HEK293 (cell line): ENCODE data around the gene MYLK3.

Experiments used
- EGR2 ChIP-seq: fragments of 450-650 bp; formaldehyde crosslinking; IDR thresholded peaks from 2 replicates; pipeline ENCODE4 v1.5.1; 2016; ENCODE audit warnings: low read depth, missing biosample characterization, missing genetic modification characterization
- GLIS1 ChIP-seq: fragments of 450-650 bp; formaldehyde crosslinking; IDR thresholded peaks from 2 replicates; pipeline ENCODE4 v1.5.1; 2016; ENCODE audit warnings: missing biosample characterization, missing genetic modification characterization
- HOXA7 ChIP-seq: sonication (generic); formaldehyde crosslinking; IDR thresholded peaks from 2 replicates; pipeline ENCODE4 v1.8.1; 2022; ENCODE audit warnings: missing genetic modification reagents, borderline replicate concordance
- KLF16 ChIP-seq: fragments of 450-650 bp; formaldehyde crosslinking; IDR thresholded peaks from 2 replicates; pipeline ENCODE4 v1.5.1; 2017; ENCODE audit warnings: missing biosample characterization, missing genetic modification characterization
- KLF9 ChIP-seq: fragments of 450-650 bp; formaldehyde crosslinking; IDR thresholded peaks from 2 replicates; pipeline ENCODE4 v1.5.1; 2016; ENCODE audit warnings: missing biosample characterization, missing genetic modification characterization, low read depth
- PRDM2 ChIP-seq: fragments of 450-650 bp; formaldehyde crosslinking; IDR thresholded peaks from 2 replicates; pipeline ENCODE4 v1.5.1; 2016; ENCODE audit warnings: missing biosample characterization, missing genetic modification characterization, borderline replicate concordance
- SCRT1 ChIP-seq: fragments of 450-650 bp; formaldehyde crosslinking; IDR thresholded peaks from 2 replicates; pipeline ENCODE4 v1.5.1; 2016; ENCODE audit warnings: missing biosample characterization, missing genetic modification characterization, borderline replicate concordance
- SETDB1 ChIP-seq: IDR thresholded peaks from one replicate; pipeline ENCODE4 v1.6.1; 2017; ENCODE audit warnings: mild to moderate bottlenecking, low read length, moderate library complexity, mixed read lengths; ENCODE audit not compliant: insufficient read length
- SP3 ChIP-seq: fragments of 450-650 bp; formaldehyde crosslinking; IDR thresholded peaks from 2 replicates; pipeline ENCODE4 v1.5.1; 2016; ENCODE audit warnings: missing biosample characterization, missing genetic modification characterization
- SP7 ChIP-seq: fragments of 450-650 bp; formaldehyde crosslinking; IDR thresholded peaks from 2 replicates; pipeline ENCODE4 v1.5.1; 2016; ENCODE audit warnings: missing biosample characterization, missing genetic modification characterization
- WT1 ChIP-seq: fragments of 450-650 bp; formaldehyde crosslinking; IDR thresholded peaks from 2 replicates; pipeline ENCODE4 v1.5.1; 2016; ENCODE audit warnings: missing biosample characterization, missing genetic modification characterization
- YY2 ChIP-seq: fragments of 450-650 bp; formaldehyde crosslinking; IDR thresholded peaks from 2 replicates; pipeline ENCODE4 v1.5.1; 2016; ENCODE audit warnings: missing biosample characterization, missing genetic modification characterization
- ZBTB48 ChIP-seq: fragments of 450-650 bp; formaldehyde crosslinking; IDR thresholded peaks from 2 replicates; pipeline ENCODE4 v1.5.1; 2016; ENCODE audit warnings: missing biosample characterization, missing genetic modification characterization
- ZFHX2 ChIP-seq: fragments of 450-650 bp; formaldehyde crosslinking; conservative IDR thresholded peaks from 2 replicates; pipeline ENCODE4 v1.5.1; 2016; ENCODE audit warnings: missing biosample characterization, missing genetic modification characterization
- ZIC2 ChIP-seq: fragments of 450-650 bp; formaldehyde crosslinking; IDR thresholded peaks from 2 replicates; pipeline ENCODE4 v1.5.1; 2016; ENCODE audit warnings: missing biosample characterization, missing genetic modification characterization
- ZNF155 ChIP-seq: fragments of 450-650 bp; formaldehyde crosslinking; IDR thresholded peaks from 2 replicates; pipeline ENCODE4 v1.5.1; 2016; ENCODE audit warnings: missing biosample characterization, missing genetic modification characterization
- ZNF223 ChIP-seq: fragments of 450-650 bp; formaldehyde crosslinking; IDR thresholded peaks from 2 replicates; pipeline ENCODE4 v1.5.1; 2016; ENCODE audit warnings: missing biosample characterization, missing genetic modification characterization
- ZNF23 ChIP-seq: fragments of 450-650 bp; formaldehyde crosslinking; IDR thresholded peaks from 2 replicates; pipeline ENCODE4 v1.5.1; 2016; ENCODE audit warnings: missing biosample characterization, missing genetic modification characterization, borderline replicate concordance
- ZNF548 ChIP-seq: fragments of 450-650 bp; formaldehyde crosslinking; IDR thresholded peaks from 2 replicates; pipeline ENCODE4 v1.5.1; 2016; ENCODE audit warnings: missing biosample characterization, missing genetic modification characterization
- ZNF621 ChIP-seq: fragments of 450-650 bp; formaldehyde crosslinking; IDR thresholded peaks from 2 replicates; pipeline ENCODE4 v1.5.1; 2017; ENCODE audit warnings: missing biosample characterization, missing genetic modification characterization
- ZNF623 ChIP-seq: fragments of 450-650 bp; formaldehyde crosslinking; IDR thresholded peaks from 2 replicates; pipeline ENCODE4 v1.5.1; 2016; ENCODE audit warnings: missing biosample characterization, missing genetic modification characterization
- ZNF768 ChIP-seq: fragments of 450-650 bp; formaldehyde crosslinking; IDR thresholded peaks from 2 replicates; pipeline ENCODE4 v1.5.1; 2018; ENCODE audit warnings: missing biosample characterization, mild to moderate bottlenecking, missing genetic modification characterization
- ZNF830 ChIP-seq: fragments of 450-650 bp; IDR thresholded peaks from 2 replicates; pipeline ENCODE4 v1.5.0; 2018; ENCODE audit warnings: missing biosample characterization, missing genetic modification characterization, low read depth, mild to moderate bottlenecking, moderate library complexity
- ZSCAN30 ChIP-seq: fragments of 450-650 bp; IDR thresholded peaks from 2 replicates; pipeline ENCODE4 v1.5.1; 2018; ENCODE audit warnings: missing biosample characterization, mild to moderate bottlenecking, missing genetic modification characterization, moderate library complexity
- TF ChIP-seq, protein P1 (sequence below): fragments of 450-650 bp; formaldehyde crosslinking; IDR thresholded peaks from 2 replicates; pipeline ENCODE4 v1.5.1; 2016; ENCODE audit warnings: missing biosample characterization, missing genetic modification characterization
- TF ChIP-seq, protein P2 (sequence below): fragments of 450-650 bp; formaldehyde crosslinking; IDR thresholded peaks from 2 replicates; pipeline ENCODE4 v1.5.1; 2016; ENCODE audit warnings: missing biosample characterization, missing genetic modification characterization
- TF ChIP-seq, protein P3 (sequence below): fragments of 450-650 bp; formaldehyde crosslinking; IDR thresholded peaks from 2 replicates; pipeline ENCODE4 v1.5.1; 2016; ENCODE audit warnings: missing biosample characterization, missing genetic modification characterization
- TF ChIP-seq, protein P4 (sequence below): fragments of 450-650 bp; formaldehyde crosslinking; IDR thresholded peaks from 2 replicates; pipeline ENCODE4 v1.5.1; 2017; ENCODE audit warnings: missing biosample characterization, missing genetic modification characterization

Gene MYLK3

GRCh38 chr16:46689365-46690280 is 58.5 kb downstream of the MYLK3 start, which contains the start of gene ORC6 (continued):
- TF ChIP-seq ZNF548 (tag by site-specific recombination) (no peak), PRDM2 (tag by site-specific recombination) (no peak), GLIS1 (tag by site-specific recombination) (no peak), ZNF623 (tag by site-specific recombination) (no peak), ZNF223 (no peak), YY2 (tag by site-specific recombination) (no peak), KLF16 (no peak; the same call in 1 of the 2 replicates), SP7 (no peak; the same call in 1 of the 2 replicates), SETDB1 (no peak), KLF9 (no peak), HOXA7 (CRISPR knock-in tag) (no peak), EGR2 (tag by site-specific recombination) (peak; percentile 77), ZNF23 (no peak), ZIC2 (no peak), SP3 (tag by site-specific recombination) (no peak; the same call in 1 of the 2 replicates), ZNF155 (tag by site-specific recombination) (no peak), WT1 (no peak), ZSCAN30 (tag by site-specific recombination) (no peak), ZNF768 (tag by site-specific recombination) (no peak), ZNF621 (no peak), ZBTB48 (tag by site-specific recombination) (0 out of 2 replicates have a peak, but pooled peaks have one; percentile 13), SCRT1 (no peak), ZFHX2 (tag by site-specific recombination) (peak; percentile 81), ZNF830 (tag by site-specific recombination) (no peak)
- TF ChIP-seq, protein P1, sequence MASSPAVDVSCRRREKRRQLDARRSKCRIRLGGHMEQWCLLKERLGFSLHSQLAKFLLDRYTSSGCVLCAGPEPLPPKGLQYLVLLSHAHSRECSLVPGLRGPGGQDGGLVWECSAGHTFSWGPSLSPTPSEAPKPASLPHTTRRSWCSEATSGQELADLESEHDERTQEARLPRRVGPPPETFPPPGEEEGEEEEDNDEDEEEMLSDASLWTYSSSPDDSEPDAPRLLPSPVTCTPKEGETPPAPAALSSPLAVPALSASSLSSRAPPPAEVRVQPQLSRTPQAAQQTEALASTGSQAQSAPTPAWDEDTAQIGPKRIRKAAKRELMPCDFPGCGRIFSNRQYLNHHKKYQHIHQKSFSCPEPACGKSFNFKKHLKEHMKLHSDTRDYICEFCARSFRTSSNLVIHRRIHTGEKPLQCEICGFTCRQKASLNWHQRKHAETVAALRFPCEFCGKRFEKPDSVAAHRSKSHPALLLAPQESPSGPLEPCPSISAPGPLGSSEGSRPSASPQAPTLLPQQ (tag by site-specific recombination): peak; percentile 79; the same call in 1 of the 2 replicates
- TF ChIP-seq, protein P2, sequence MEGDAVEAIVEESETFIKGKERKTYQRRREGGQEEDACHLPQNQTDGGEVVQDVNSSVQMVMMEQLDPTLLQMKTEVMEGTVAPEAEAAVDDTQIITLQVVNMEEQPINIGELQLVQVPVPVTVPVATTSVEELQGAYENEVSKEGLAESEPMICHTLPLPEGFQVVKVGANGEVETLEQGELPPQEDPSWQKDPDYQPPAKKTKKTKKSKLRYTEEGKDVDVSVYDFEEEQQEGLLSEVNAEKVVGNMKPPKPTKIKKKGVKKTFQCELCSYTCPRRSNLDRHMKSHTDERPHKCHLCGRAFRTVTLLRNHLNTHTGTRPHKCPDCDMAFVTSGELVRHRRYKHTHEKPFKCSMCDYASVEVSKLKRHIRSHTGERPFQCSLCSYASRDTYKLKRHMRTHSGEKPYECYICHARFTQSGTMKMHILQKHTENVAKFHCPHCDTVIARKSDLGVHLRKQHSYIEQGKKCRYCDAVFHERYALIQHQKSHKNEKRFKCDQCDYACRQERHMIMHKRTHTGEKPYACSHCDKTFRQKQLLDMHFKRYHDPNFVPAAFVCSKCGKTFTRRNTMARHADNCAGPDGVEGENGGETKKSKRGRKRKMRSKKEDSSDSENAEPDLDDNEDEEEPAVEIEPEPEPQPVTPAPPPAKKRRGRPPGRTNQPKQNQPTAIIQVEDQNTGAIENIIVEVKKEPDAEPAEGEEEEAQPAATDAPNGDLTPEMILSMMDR (tag by site-specific recombination): peak; percentile 91
- TF ChIP-seq, protein P3, sequence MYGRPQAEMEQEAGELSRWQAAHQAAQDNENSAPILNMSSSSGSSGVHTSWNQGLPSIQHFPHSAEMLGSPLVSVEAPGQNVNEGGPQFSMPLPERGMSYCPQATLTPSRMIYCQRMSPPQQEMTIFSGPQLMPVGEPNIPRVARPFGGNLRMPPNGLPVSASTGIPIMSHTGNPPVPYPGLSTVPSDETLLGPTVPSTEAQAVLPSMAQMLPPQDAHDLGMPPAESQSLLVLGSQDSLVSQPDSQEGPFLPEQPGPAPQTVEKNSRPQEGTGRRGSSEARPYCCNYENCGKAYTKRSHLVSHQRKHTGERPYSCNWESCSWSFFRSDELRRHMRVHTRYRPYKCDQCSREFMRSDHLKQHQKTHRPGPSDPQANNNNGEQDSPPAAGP (tag by site-specific recombination): no peak
- TF ChIP-seq, protein P4, sequence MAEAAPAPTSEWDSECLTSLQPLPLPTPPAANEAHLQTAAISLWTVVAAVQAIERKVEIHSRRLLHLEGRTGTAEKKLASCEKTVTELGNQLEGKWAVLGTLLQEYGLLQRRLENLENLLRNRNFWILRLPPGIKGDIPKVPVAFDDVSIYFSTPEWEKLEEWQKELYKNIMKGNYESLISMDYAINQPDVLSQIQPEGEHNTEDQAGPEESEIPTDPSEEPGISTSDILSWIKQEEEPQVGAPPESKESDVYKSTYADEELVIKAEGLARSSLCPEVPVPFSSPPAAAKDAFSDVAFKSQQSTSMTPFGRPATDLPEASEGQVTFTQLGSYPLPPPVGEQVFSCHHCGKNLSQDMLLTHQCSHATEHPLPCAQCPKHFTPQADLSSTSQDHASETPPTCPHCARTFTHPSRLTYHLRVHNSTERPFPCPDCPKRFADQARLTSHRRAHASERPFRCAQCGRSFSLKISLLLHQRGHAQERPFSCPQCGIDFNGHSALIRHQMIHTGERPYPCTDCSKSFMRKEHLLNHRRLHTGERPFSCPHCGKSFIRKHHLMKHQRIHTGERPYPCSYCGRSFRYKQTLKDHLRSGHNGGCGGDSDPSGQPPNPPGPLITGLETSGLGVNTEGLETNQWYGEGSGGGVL (tag by site-specific recombination): no peak
